Neural cell (in vitro differentiated cells): ENCODE data around the gene SPRING1. TPM values are rescaled to one million over a fixed set of nuclear protein-coding genes. Genes with fewer than 3 reads are reported as not detected.

ENCODE experiments used
- H2AFZ ChIP-seq: fragments of 200-600, 300-800 bp; sonication (generic), shearing (Covaris generic); 2 replicates; pipeline ENCODE4 v1.6.0; 2014; ENCODE audit warnings: low read depth, mild to moderate bottlenecking, antibody characterized with exemption, low read length, moderate library complexity
- H3F3A ChIP-seq: fragments of 200-600 bp; shearing (Covaris generic); 2 replicates; pipeline ENCODE4 v1.6.1; 2016; ENCODE audit warnings: mild to moderate bottlenecking, moderate library complexity, mixed read lengths, antibody characterized with exemption, low read length; ENCODE audit not compliant: insufficient read depth, poor library complexity, severe bottlenecking
- H3K27ac ChIP-seq: fragments of 200-600, 300-800 bp; sonication (generic), shearing (Covaris generic); 2 replicates; pipeline ENCODE4 v1.5.1; 2014; ENCODE audit warnings: mild to moderate bottlenecking, low read length, moderate library complexity
- H3K27me3 ChIP-seq: fragments of 300-800, 200-600 bp; sonication (generic), shearing (Covaris generic); 2 replicates; pipeline ENCODE4 v1.6.0; 2014; ENCODE audit warnings: mild to moderate bottlenecking, low read depth, low read length, moderate library complexity; ENCODE audit not compliant: insufficient read depth
- H3K36me3 ChIP-seq: fragments of 300-800, 200-600 bp; sonication (generic), shearing (Covaris generic); 2 replicates; pipeline ENCODE4 v1.5.1; 2014; ENCODE audit warnings: mild to moderate bottlenecking, antibody characterized with exemption, low read length, moderate library complexity; ENCODE audit not compliant: insufficient read depth
- H3K4me2 ChIP-seq: fragments of 300-800, 200-600 bp; sonication (generic), shearing (Covaris generic); 2 replicates; pipeline ENCODE4 v1.6.0; 2014; ENCODE audit warnings: mild to moderate bottlenecking, low read length
- H3K4me3 ChIP-seq: fragments of 300-800, 200-600 bp; sonication (generic), shearing (Covaris generic); 2 replicates; pipeline ENCODE4 v1.5.1; 2014; ENCODE audit warnings: mild to moderate bottlenecking, low read length, moderate library complexity
- H3K79me2 ChIP-seq: fragments of 200-600 bp; shearing (Covaris generic); replicated peaks from 2 replicates; pipeline ENCODE4 v1.6.0; 2014; ENCODE audit warnings: mild to moderate bottlenecking, low read length, moderate library complexity; ENCODE audit not compliant: insufficient read depth
- H3K9ac ChIP-seq: fragments of 300-800, 200-600 bp; sonication (generic), shearing (Covaris generic); 2 replicates; pipeline ENCODE4 v1.6.1; 2016; ENCODE audit warnings: mild to moderate bottlenecking, low read length, mixed read lengths
- H3K9me2 ChIP-seq: fragments of 200-600 bp; shearing (Covaris generic); 2 replicates; pipeline ENCODE4 v1.6.1; 2016; ENCODE audit warnings: mild to moderate bottlenecking, low read length, mixed read lengths; ENCODE audit not compliant: insufficient read depth
- H3K9me3 ChIP-seq: fragments of 200-600, 300-800 bp; sonication (generic), shearing (Covaris generic); 2 replicates; pipeline ENCODE4 v1.6.1; 2016; ENCODE audit warnings: mild to moderate bottlenecking, mixed run types, low read length, moderate library complexity, mixed read lengths
- H4K20me1 ChIP-seq: fragments of 200-600 bp; shearing (Covaris generic); 2 replicates; pipeline ENCODE4 v1.6.1; 2016; ENCODE audit warnings: mild to moderate bottlenecking, mixed run types; ENCODE audit not compliant: insufficient read depth
- EP300 ChIP-seq: fragments of 450-650 bp; conservative IDR thresholded peaks from 2 replicates; pipeline ENCODE4 v1.6.1; 2014; ENCODE audit warnings: antibody characterized with exemption, mild to moderate bottlenecking, moderate library complexity; ENCODE audit not compliant: poor library complexity, severe bottlenecking
- EZH2 ChIP-seq: fragments of 200-600, 300-800 bp; shearing (Covaris generic), sonication (generic); IDR thresholded peaks from 2 replicates; pipeline ENCODE4 v1.6.1; 2014; ENCODE audit warnings: antibody characterized with exemption, low read length, borderline replicate concordance, mild to moderate bottlenecking; ENCODE audit not compliant: insufficient read depth, poor library complexity, severe bottlenecking
- MXI1 ChIP-seq: fragments of 450-650 bp; conservative IDR thresholded peaks from 2 replicates; pipeline ENCODE4 v1.6.1; 2014; ENCODE audit warnings: antibody characterized with exemption, mild to moderate bottlenecking; ENCODE audit not compliant: poor library complexity, severe bottlenecking
- POLR2AphosphoS5 ChIP-seq: IDR thresholded peaks from 2 replicates; pipeline ENCODE4 v1.6.1; 2012
- RAD21 ChIP-seq: fragments of 450-650 bp; conservative IDR thresholded peaks from 2 replicates; pipeline ENCODE4 v1.6.1; 2014; ENCODE audit warnings: antibody characterized with exemption, mild to moderate bottlenecking, moderate library complexity
- SMC3 ChIP-seq: fragments of 450-650 bp; conservative IDR thresholded peaks from 2 replicates; pipeline ENCODE4 v1.6.1; 2014; ENCODE audit warnings: antibody characterized with exemption, mild to moderate bottlenecking, moderate library complexity; ENCODE audit not compliant: poor library complexity
- TAF1 ChIP-seq: IDR thresholded peaks from 2 replicates; pipeline ENCODE4 v1.6.1; 2012; ENCODE audit warnings: low read depth
- polyA plus RNA-seq: library from polyadenylated mRNA; depleted of rRNA; stranded (reverse); fragments of >200 nt; gene quantifications from 2 replicates; pipeline ENCODE4 v1.2.3, GENCODE V29; 2014
- TF ChIP-seq, protein P1 (sequence below): IDR thresholded peaks from 2 replicates; pipeline ENCODE4 v1.6.1; 2012; ENCODE audit warnings: borderline replicate concordance
- TF ChIP-seq, protein P2 (sequence below): fragments of 450-650 bp; IDR thresholded peaks from 2 replicates; pipeline ENCODE4 v1.5.1; 2014; ENCODE audit warnings: antibody characterized with exemption, mild to moderate bottlenecking, moderate library complexity; ENCODE audit not compliant: poor library complexity, severe bottlenecking

The SPRING1 gene
- polyA plus RNA-seq, 1 donor from 2014 or later = 48.1 TPM

- Histone ChIP-seq H3K4me3 (no peak overlapping the region), H3K27ac (no peak overlapping the region), H3K9ac (no peak overlapping the region), H3K4me2 (no peak overlapping the region), H2AFZ (no peak overlapping the region), H3K36me3 (peaks cover 6% of the 10 kb centered on the region), H3K27me3 (no peaks in the 10 kb centered on the region), H3F3A (peaks cover 6% of the 10 kb centered on the region), H3K9me2 (no peaks in the 10 kb centered on the region), H3K9me3 (no peaks in the 10 kb centered on the region), H3K79me2 (no peaks in the 10 kb centered on the region), H4K20me1 (no peaks in the 10 kb centered on the region)
- TF ChIP-seq SMC3 (no peak), POLR2AphosphoS5 (no peak), EZH2 (no peak), TAF1 (no peak), EP300 (no peak), MXI1 (no peak), RAD21 (no peak)
- TF ChIP-seq, protein P1, sequence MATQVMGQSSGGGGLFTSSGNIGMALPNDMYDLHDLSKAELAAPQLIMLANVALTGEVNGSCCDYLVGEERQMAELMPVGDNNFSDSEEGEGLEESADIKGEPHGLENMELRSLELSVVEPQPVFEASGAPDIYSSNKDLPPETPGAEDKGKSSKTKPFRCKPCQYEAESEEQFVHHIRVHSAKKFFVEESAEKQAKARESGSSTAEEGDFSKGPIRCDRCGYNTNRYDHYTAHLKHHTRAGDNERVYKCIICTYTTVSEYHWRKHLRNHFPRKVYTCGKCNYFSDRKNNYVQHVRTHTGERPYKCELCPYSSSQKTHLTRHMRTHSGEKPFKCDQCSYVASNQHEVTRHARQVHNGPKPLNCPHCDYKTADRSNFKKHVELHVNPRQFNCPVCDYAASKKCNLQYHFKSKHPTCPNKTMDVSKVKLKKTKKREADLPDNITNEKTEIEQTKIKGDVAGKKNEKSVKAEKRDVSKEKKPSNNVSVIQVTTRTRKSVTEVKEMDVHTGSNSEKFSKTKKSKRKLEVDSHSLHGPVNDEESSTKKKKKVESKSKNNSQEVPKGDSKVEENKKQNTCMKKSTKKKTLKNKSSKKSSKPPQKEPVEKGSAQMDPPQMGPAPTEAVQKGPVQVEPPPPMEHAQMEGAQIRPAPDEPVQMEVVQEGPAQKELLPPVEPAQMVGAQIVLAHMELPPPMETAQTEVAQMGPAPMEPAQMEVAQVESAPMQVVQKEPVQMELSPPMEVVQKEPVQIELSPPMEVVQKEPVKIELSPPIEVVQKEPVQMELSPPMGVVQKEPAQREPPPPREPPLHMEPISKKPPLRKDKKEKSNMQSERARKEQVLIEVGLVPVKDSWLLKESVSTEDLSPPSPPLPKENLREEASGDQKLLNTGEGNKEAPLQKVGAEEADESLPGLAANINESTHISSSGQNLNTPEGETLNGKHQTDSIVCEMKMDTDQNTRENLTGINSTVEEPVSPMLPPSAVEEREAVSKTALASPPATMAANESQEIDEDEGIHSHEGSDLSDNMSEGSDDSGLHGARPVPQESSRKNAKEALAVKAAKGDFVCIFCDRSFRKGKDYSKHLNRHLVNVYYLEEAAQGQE = no peak
- TF ChIP-seq, protein P2, sequence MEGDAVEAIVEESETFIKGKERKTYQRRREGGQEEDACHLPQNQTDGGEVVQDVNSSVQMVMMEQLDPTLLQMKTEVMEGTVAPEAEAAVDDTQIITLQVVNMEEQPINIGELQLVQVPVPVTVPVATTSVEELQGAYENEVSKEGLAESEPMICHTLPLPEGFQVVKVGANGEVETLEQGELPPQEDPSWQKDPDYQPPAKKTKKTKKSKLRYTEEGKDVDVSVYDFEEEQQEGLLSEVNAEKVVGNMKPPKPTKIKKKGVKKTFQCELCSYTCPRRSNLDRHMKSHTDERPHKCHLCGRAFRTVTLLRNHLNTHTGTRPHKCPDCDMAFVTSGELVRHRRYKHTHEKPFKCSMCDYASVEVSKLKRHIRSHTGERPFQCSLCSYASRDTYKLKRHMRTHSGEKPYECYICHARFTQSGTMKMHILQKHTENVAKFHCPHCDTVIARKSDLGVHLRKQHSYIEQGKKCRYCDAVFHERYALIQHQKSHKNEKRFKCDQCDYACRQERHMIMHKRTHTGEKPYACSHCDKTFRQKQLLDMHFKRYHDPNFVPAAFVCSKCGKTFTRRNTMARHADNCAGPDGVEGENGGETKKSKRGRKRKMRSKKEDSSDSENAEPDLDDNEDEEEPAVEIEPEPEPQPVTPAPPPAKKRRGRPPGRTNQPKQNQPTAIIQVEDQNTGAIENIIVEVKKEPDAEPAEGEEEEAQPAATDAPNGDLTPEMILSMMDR = no peak
Measured at GRCh38 chr12:116722245-116722644, 15.6 kb downstream of the SPRING1 start.

- H3K9me3 ChIP-seq = no peaks in the 10 kb centered on the region
- TF ChIP-seq EP300 = no peak
- no peak for TF ChIP-seq RAD21
- no peak for TF ChIP-seq EZH2
- no peaks in the 10 kb centered on the region for H3K27me3 ChIP-seq
- no peaks in the 10 kb centered on the region for H4K20me1 ChIP-seq
- peaks cover 13% of the 10 kb centered on the region for H3K36me3 ChIP-seq
- peaks cover 6% of the 10 kb centered on the region for H3F3A ChIP-seq
- no peaks in the 10 kb centered on the region for H3K79me2 ChIP-seq
- no peaks in the 10 kb centered on the region for H3K9me2 ChIP-seq
- H3K27ac ChIP-seq = no peak overlapping the region
- H3K4me2 ChIP-seq = no peak overlapping the region
- H2AFZ ChIP-seq = no peak overlapping the region
- H3K9ac ChIP-seq = no peak overlapping the region
- no peak overlapping the region for H3K4me3 ChIP-seq
Measured at GRCh38 chr12:116719731-116720528, 17.9 kb downstream of the SPRING1 start.
